Hematopoietic multipotent progenitor cell treated with erythropoietin and hydrocortisone succinate and interleukin-3 and kit ligand, for 17 days (in vitro differentiated cells): ENCODE results near the gene IL12RB1.
"Not testable (repeated sequence)": the region's sequence is repeated elsewhere in the genome, so short reads cannot be mapped to it uniquely, and the experiment has no call there.

ENCODE experiments used
- DNase-seq: peaks from one replicate; pipeline ENCODE4 v3.0.0-alpha.2; 2015; ENCODE audit warnings: low spot score

IL12RB1 gene

GRCh38 chr19:18089096-18089541, 2.4 kb upstream of the IL12RB1 start:
- not testable (repeated sequence) for DNase-seq

DNA sequence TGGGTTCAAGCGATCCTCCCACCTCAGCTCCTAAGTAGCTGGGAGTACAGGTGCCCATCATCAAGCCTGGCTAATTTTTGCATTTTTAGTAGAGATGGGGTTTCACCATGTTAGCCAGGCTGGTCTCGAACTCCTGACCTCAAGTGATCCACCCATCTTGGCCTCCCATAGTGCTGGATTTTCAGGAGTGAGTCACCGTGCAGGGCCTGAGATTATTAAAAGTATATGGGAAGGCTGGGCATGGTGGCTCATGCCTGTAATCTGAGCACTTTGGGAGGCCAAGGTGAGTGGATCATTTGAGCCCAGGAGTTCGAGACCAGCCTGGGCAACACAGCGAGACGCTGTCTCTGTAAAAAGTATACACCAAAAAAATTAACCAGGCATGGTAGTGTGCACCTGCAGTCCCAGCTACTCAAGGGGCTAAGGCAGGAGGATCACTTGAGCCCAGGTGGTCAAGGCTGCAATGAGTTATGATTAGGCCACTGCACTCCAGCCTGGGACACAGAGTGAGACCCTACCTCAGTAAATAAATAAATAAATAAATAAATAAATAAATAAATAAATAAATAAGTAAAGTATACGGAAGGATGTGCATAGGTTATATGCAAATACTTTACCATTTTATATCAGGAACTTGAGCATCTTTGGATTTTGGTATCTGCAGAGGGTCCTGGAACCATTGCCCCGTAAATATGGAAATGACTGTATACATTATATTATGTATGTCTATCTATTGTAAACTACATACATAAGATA, 854 bp downstream of the IL12RB1 start:
- no peak for DNase-seq

DNA sequence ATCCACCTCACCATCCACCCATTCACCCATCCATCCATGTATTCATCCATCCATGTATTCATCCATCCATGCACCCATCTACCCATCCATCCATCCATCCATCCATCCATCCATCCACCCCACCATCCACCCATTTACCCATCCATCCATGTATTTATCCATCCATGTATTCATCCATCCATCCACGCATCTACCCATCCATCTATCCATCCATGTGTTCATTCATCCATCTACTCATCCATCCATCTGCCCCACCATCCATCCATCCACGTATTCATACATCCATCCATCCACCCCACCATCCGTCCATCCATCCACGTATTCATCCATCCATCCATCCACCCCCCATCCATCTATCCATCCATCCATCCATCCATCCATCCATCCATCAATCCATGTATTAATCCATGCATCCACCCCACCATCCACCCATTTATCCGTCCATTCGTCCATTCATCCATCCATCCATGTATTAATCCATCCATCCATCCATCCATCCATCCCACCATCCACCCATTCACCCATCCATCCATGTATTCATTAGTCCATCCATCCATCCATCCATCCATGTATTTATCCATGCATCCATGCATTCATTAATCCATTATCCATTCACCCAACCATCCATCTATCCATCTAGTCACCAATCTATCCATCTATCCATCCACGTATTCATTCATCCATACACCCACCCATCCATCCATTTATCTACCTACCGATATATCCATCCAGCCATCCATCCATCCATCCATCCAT, 2.6 kb downstream of the IL12RB1 start:
- no peak for DNase-seq

- no peak for DNase-seq
Measured at GRCh38 chr19:18074192-18074591, 12.5 kb downstream of the IL12RB1 start.

DNA sequence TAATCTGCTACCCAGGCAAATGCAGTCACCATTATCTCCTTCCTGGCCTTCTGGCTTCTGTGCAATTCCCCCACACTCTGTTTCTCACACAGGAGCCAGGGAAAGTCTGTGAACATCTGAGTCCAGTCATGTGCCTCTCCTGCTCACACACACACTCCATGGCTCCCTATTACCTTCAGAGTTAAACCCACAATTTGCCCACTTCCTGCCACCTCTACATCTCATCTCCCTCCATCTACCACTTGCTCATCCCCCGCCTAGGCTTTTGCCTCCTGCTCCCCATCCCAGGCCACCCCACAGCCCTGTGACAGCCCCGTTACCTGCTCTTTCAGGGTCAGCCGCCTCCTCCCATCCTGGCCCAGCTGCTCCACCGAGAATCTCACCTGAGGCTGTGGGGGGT, 13.5 kb downstream of the IL12RB1 start:
- no peak for DNase-seq

- DNase-seq: no peak
Measured at GRCh38 chr19:18072335-18072734, 14.4 kb downstream of the IL12RB1 start.

DNA sequence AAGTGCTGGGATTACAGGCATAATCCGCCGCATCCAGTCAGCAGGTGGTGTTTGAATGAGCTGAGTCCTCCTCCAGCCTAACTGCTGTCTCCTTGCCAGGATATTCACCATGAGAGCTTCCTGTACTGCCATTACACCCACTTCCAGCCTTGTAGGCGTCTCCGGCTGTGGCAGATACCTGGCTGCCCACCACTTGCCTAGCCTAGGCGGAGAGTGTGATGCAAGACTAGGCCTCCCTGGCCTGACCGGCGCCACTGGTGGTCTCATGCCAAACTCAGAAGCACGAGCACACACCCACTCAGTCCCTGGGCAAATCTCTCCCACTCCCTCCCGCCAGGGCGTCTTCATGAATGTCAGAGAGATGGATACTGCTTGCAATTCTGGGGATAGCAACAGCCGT, 16.6 kb downstream of the IL12RB1 start:
- DNase-seq: no peak

DNA sequence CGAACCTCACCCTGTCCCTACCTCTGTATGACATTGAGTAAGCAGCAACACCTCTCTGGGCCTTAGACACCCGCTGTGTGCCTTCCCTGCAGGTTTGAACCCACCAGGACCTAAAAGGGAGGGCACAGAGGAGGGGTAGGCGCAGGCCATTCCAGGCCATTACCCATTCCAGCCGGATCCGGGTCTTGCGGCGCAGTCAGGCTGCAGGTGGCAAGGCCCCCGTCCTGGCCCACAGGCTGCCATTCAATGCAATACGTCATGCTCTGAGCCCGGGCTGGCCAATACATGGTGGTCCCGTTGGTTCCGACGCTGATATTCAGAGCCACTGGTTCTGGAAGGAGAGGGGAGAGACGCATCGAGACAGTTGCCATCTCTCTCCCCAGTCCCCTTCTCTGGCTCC, 17.4 kb downstream of the IL12RB1 start:
- DNase-seq: no peak

GRCh38 chr19:18068395-18068794, 18.3 kb downstream of the IL12RB1 start:
- DNase-seq: no peak

DNA sequence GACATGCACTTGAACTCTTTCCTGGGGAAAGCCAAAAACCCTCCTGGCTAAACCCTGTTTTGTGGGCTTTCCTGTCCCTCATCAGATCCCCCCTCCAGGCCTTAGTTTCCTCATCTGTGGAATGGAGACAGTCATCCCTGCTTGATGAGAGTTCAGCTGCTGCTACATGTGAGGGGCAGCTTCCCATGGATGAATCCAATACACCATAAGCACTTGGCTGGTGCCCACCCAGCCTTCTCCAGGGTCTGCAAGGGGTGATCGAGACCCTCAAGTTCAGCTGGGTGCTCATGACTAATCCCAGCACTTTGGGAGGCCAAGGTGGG, 21.6 kb downstream of the IL12RB1 start:
- no peak for DNase-seq

DNA sequence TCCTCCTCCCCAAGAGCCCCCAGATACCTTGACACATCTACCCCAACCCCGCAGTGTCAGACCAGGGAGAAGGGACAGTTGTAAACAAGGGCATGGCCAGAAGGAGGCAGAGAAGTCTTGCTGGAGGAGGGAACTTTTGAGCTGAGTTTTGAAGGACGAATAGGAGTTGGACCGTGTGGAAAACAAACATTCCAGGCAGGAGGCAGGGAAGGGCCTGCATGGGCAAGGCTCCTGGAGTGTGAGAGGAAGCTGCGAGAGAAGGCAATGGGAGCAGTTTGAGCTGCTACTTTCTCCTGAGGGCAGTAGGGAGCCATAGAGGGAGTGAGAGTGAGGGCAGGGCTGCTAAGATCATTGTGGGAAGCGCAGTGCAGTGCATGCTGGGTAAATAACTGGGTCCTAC, 23.3 kb downstream of the IL12RB1 start:
- peak; percentile 57 for DNase-seq

- DNase-seq: no peak
Measured at GRCh38 chr19:18062028-18062427, 24.7 kb downstream of the IL12RB1 start.

DNA sequence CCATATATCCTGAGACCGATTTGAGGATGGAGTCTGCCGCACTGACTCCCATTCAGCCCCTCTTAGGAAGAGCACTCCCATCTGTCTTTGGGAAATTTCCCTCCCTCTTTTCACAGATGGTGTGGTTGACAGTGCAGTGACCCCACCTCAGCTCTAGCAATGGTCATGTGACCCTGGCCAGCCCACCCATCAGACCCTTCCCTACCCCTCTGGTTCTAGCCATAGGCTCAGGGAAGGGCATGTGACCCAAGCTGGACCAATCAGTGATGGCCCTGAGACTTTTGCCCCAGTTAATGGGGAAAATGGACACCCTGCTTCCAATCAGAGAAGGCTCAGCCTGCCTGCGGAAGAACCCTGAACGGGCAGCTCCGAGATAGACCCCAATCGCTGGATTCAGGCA, 26.3 kb downstream of the IL12RB1 start:
- no peak for DNase-seq

- DNase-seq: no peak
Measured at GRCh38 chr19:18059902-18060301, 26.8 kb downstream of the IL12RB1 start.

- no peak for DNase-seq
Measured at GRCh38 chr19:18059297-18059696, 27.4 kb downstream of the IL12RB1 start.

DNA sequence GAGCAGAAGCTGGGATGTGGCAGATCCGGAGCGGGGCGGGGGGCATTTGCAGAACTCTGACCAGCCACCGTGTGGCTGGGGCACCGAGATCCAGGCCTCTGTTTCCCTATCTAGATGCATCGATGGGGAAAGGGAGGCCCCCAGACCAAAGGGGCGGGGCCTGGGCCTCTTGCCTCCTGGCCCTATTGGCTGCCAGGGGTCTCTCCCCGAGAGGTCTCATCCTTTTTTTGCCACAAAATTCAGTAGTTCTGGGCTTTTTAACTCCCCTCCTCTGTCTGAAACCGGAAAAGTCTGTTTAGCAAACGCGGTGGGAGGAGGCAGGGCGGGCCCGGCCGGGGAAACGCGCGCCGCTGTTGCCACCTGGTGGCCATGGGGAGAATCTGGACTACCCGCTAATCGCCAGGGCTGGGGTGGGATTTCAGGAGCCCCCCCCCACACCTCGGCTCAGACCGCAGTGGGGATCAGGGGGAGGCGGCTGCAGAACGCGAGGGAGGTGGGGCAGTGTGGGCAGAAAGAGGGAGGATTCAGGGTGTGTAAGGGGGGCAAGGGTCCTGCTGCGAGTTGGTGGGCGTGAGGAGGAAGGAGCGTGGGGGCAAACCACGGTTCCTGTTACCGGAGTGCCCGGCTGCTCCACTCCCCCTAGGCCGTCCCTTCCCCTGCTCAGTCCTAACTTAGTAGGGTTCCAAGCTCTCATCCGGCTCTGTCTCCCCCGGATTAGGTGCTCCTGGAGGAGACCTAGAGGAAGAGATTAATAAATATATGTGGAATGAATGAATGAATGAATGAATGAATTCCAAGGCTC, 28.3 kb downstream of the IL12RB1 start:
- peak; percentile 89 for DNase-seq

DNA sequence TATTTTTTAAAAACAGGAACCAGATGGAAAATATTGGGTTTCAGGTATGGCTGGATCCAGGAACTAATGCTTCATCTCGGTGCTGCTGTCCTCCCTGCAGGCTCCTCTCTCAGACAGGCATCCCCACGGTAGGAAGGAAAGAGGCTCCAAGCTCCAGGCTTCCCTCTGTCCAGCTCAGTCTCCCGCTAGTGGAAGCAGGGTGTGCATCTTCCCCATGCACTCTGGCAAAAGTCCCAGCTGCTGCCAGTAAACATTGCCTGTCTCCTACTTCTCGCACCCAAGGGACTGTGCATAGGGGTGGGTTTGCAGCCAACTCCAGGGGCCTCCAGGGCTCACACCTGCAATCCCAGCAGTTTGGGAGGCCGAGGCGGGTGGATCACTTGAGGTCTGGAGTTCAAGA, 29.2 kb downstream of the IL12RB1 start:
- DNase-seq: peak; percentile 70

DNA sequence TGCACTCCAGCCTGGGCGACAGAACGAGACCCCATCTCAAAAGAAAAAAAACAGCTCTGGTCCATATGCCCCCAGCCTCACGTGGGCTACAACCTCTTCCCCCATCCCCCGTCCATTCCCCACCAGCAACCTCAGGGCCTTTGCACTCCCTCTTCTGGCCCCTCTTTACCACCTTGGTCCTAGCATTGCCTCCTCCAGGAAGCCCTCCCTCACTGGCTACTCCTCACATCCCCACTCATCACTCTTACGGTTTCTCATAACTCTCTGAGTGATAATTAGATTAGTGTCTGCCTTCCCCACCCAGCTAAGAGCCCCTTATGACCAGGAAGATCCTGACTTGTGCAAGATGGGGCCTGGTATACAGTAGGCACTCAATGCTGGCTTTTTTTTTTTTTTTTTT, 30.8 kb downstream of the IL12RB1 start:
- DNase-seq: no peak

DNA sequence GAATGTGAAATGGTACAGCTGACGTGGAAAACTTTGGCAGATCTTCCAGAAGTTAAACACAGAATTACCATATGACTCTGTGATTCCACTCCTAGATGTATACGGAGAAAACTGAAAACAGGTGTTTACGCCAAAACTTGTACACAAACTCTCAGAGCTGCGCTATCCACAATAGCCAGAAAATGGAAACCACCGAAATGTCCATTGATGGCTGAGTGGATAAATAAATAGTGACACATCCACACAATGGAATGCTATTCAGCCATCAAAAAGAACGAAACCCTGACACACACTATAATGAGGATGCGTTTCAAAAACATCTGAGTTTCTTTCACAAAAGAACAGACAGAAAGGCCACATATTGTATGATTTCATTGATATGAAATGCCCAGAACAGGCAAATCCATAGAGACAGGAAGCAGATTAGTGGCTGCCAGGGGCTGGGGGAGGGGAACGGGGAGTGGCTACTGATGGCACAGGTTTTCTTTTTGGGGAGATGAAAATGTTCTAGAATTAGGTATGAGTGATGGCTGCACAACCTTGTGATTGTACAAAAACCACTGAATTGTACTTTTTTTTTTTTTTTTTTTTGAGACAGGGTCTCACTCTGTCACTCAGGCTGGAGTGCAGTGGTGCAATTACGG, 33.0 kb downstream of the IL12RB1 start:
- DNase-seq: no peak

GRCh38 chr19:18051887-18052286, 34.8 kb downstream of the IL12RB1 start:
- DNase-seq: no peak

- DNase-seq: no peak
Measured at GRCh38 chr19:18049385-18049784, 37.3 kb downstream of the IL12RB1 start.

DNA sequence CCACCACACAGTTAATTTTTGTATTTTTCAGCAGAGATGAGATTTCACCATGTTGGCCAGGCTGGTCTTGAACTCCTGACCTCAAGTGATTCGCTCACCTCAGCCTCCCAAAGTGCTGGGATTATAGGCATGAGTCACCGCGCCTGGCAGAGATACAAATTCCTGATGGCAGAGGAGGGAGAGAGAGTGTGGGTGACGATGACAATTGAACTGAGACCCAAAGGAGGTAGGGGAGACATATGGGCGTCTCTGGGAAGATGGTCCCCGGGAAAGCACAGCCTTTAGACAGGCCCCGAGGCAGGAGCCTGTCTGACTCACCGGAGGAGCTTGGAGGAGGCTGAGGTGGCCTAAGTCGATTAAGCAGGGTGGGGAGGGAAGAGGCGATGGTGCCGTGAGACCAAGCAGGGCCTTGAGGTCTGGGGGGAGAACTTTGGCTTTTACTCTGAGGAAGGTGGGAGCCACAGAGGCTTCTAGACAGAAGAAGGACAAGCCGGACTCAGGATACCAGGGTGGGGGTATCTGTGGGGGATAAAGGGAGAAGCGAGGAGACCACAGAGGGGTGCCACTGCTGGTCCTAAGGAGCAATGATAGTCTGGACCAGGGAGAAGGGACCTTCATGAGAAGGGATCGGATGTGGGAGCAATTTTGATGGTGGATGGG, 40.5 kb downstream of the IL12RB1 start:
- peak; percentile 58 for DNase-seq
